GM21447 (cell line): ENCODE measurements around the gene KLHL40.

Experiments
- ATAC-seq: cut with Tn5 transposase; IDR thresholded peaks from one replicate; pipeline ENCODE4 v1.9.1; 2021; ENCODE audit not compliant: unreplicated experiment

KLHL40 gene

GRCh38 chr3:42656680-42657610 lies 28.4 kb upstream of the KLHL40 start:
- no peak for ATAC-seq

GRCh38 chr3:42657675-42658074 lies 27.7 kb upstream of the KLHL40 start:
- ATAC-seq: no peak

- ATAC-seq: no peak
Measured at GRCh38 chr3:42658091-42658770, 27.1 kb upstream of the KLHL40 start.

- no peak for ATAC-seq
Measured at GRCh38 chr3:42658771-42659390, 26.5 kb upstream of the KLHL40 start.

- no peak for ATAC-seq
Measured at GRCh38 chr3:42659451-42660130, 25.7 kb upstream of the KLHL40 start.

- ATAC-seq: no peak
Measured at GRCh38 chr3:42660131-42660715, 25.1 kb upstream of the KLHL40 start.

- no peak for ATAC-seq
Measured at GRCh38 chr3:42660898-42661297, 24.4 kb upstream of the KLHL40 start.

GRCh38 chr3:42661593-42662022 lies 23.7 kb upstream of the KLHL40 start:
- no peak for ATAC-seq

GRCh38 chr3:42662037-42662812 lies 23.1 kb upstream of the KLHL40 start:
- no peak for ATAC-seq

- ATAC-seq: no peak
Measured at GRCh38 chr3:42662813-42663535, 22.4 kb upstream of the KLHL40 start.

- ATAC-seq: no peak
Measured at GRCh38 chr3:42663581-42664437, 21.5 kb upstream of the KLHL40 start.

GRCh38 chr3:42664438-42664803 lies 20.9 kb upstream of the KLHL40 start:
- no peak for ATAC-seq

- no peak for ATAC-seq
Measured at GRCh38 chr3:42665050-42665878, 20.1 kb upstream of the KLHL40 start.

- no peak for ATAC-seq
Measured at GRCh38 chr3:42666022-42666421, 19.3 kb upstream of the KLHL40 start.

GRCh38 chr3:42666577-42666998 lies 18.7 kb upstream of the KLHL40 start:
- ATAC-seq: no peak

GRCh38 chr3:42667096-42667522 lies 18.2 kb upstream of the KLHL40 start:
- no peak for ATAC-seq
